Measurements from ENCODE around the gene PITPNM3. TPM values are rescaled to one million over a fixed set of nuclear protein-coding genes. Genes with fewer than 3 reads are reported as not detected.

PITPNM3 gene
- total and polyA plus RNA-seq, 7 donors: 3.6 to 13.6 (median 5.7) TPM

DNA sequence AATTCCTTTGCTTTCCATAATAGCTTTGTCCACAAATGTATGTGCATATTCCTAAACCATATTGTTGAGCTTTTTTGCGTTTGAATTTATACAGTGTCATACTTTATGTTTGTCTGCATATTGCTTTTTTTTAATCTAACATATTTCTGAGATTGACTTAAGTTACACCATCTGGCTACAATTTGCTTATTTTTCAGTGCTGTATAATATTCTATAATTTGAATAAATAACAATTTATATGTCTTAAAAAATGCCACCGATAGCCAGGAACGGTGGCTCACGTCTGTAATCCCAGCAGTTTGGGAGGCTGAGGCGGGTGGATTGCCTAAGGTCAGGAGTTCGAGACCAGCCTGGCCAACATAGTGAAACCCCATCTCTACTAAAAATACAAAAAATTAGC, 113.6 kb downstream of the PITPNM3 start:
- Histone ChIP-seq H3K9me3 (no peaks in the 10 kb centered on the region), H3K27me3 (peaks cover 0 to 19% (median 0%) of the 10 kb centered on the region in 3 donors), H3K36me3 (no peaks in the 10 kb centered on the region), H3K4me1 (peaks cover 0 to 17% (median 16%) of the 10 kb centered on the region in 4 donors), H3K27ac (no peak overlapping the region), H3K4me3 (no peak overlapping the region)
- no peak for TF ChIP-seq EP300 (IDR thresholded peaks at IDR 0.05)
- TF ChIP-seq, protein P1, sequence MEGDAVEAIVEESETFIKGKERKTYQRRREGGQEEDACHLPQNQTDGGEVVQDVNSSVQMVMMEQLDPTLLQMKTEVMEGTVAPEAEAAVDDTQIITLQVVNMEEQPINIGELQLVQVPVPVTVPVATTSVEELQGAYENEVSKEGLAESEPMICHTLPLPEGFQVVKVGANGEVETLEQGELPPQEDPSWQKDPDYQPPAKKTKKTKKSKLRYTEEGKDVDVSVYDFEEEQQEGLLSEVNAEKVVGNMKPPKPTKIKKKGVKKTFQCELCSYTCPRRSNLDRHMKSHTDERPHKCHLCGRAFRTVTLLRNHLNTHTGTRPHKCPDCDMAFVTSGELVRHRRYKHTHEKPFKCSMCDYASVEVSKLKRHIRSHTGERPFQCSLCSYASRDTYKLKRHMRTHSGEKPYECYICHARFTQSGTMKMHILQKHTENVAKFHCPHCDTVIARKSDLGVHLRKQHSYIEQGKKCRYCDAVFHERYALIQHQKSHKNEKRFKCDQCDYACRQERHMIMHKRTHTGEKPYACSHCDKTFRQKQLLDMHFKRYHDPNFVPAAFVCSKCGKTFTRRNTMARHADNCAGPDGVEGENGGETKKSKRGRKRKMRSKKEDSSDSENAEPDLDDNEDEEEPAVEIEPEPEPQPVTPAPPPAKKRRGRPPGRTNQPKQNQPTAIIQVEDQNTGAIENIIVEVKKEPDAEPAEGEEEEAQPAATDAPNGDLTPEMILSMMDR (IDR thresholded peaks at IDR 0.05): no peak
- TF ChIP-seq POLR2AphosphoS5 (IDR thresholded peaks at IDR 0.05): no peak
- TF ChIP-seq POLR2A (IDR thresholded peaks at IDR 0.05): no peak
- 60 to 63% methylated on average over 6 of the region's 6 CpGs for WGBS, 2 donors
- intact Hi-C loops (cut with DNase I): no loop called here
- no peak for DNase-seq

- Histone ChIP-seq H3K4me3 (no peak overlapping the region), H3K27me3 (peaks cover 0 to 40% (median 3%) of the 10 kb centered on the region in 3 donors), H3K27ac (no peak overlapping the region), H3K9me3 (no peaks in the 10 kb centered on the region), H3K36me3 (no peaks in the 10 kb centered on the region), H3K4me1 (peaks cover 0 to 17% (median 16%) of the 10 kb centered on the region in 4 donors)
- intact Hi-C loops (cut with DNase I): loop anchor here (5.0 kb wide), 1 partner anchor 853 kb away; no protein-coding TSS in a partner anchor
- DNase-seq: no peak
- 49 to 58% methylated on average over 4 of the region's 4 CpGs for WGBS, 2 donors
- TF ChIP-seq, protein P1 (IDR thresholded peaks at IDR 0.05): no peak
- TF ChIP-seq POLR2A (IDR thresholded peaks at IDR 0.05) (no peak), POLR2AphosphoS5 (IDR thresholded peaks at IDR 0.05) (no peak), EP300 (IDR thresholded peaks at IDR 0.05) (no peak)
These were observed 116.4 kb downstream of the PITPNM3 start for GRCh38 chr17:6439951-6440350.

- no peaks in the 10 kb centered on the region for H3K9me3 ChIP-seq
- peaks cover 0 to 40% (median 3%) of the 10 kb centered on the region in 3 donors for H3K27me3 ChIP-seq
- H3K4me3 ChIP-seq: no peak overlapping the region
- TF ChIP-seq POLR2AphosphoS5 (IDR thresholded peaks at IDR 0.05) (no peak), EP300 (IDR thresholded peaks at IDR 0.05) (no peak), POLR2A (IDR thresholded peaks at IDR 0.05) (no peak)
- TF ChIP-seq, protein P1 (IDR thresholded peaks at IDR 0.05): no peak
- intact Hi-C loops (cut with DNase I): loop anchor here (5.0 kb wide), 1 partner anchor 851 kb away; no protein-coding TSS in a partner anchor
- H3K36me3 ChIP-seq: no peaks in the 10 kb centered on the region
- no peaks in the 10 kb centered on the region for H3K4me1 ChIP-seq
- no peak overlapping the region for H3K27ac ChIP-seq
- DNase-seq: no peak
- WGBS, 2 donors: 28 to 61% methylated on average over 3 of the region's 3 CpGs
These were observed 118.4 kb downstream of the PITPNM3 start for GRCh38 chr17:6437956-6438355.

GRCh38 chr17:6437466-6437865, 118.9 kb downstream of the PITPNM3 start:
- intact Hi-C loops (cut with DNase I): loop anchor here (5.0 kb wide), 1 partner anchor 850 kb away; no protein-coding TSS in a partner anchor
- TF ChIP-seq EP300 (IDR thresholded peaks at IDR 0.05) (no peak), POLR2A (IDR thresholded peaks at IDR 0.05) (no peak), POLR2AphosphoS5 (IDR thresholded peaks at IDR 0.05) (no peak)
- TF ChIP-seq, protein P1 (IDR thresholded peaks at IDR 0.05): no peak

GRCh38 chr17:6435968-6436367, 120.4 kb downstream of the PITPNM3 start:
- Histone ChIP-seq H3K4me3 (no peak overlapping the region), H3K27me3 (peaks cover 0 to 40% (median 3%) of the 10 kb centered on the region in 3 donors), H3K9me3 (peaks cover 0 to 1% (median 0%) of the 10 kb centered on the region in 4 donors), H3K36me3 (no peaks in the 10 kb centered on the region), H3K4me1 (no peaks in the 10 kb centered on the region), H3K27ac (no peak overlapping the region)
- intact Hi-C loops (cut with DNase I): loop anchor here (5.0 kb wide), 1 partner anchor 849 kb away; no protein-coding TSS in a partner anchor
- no peak for TF ChIP-seq EP300 (IDR thresholded peaks at IDR 0.05)
- TF ChIP-seq, protein P1 (IDR thresholded peaks at IDR 0.05): peak; percentile 36 to 78 (median 62)
- 15 to 21% methylated on average over 9 of the region's 9 CpGs for WGBS, 2 donors
- no peak for DNase-seq

More at GRCh38 chr17:6437466-6437865, 118.9 kb downstream of the PITPNM3 start:
- Histone ChIP-seq H3K9me3 (no peaks in the 10 kb centered on the region), H3K27ac (no peak overlapping the region), H3K4me1 (no peaks in the 10 kb centered on the region), H3K27me3 (peaks cover 0 to 40% (median 3%) of the 10 kb centered on the region in 3 donors), H3K4me3 (no peak overlapping the region), H3K36me3 (no peaks in the 10 kb centered on the region)
- 21 to 31% methylated on average over 4 of the region's 4 CpGs for WGBS, 2 donors
- no peak for DNase-seq
